GM23338 (cell line): Measurements from ENCODE around the gene DAD1. TPM values are rescaled to one million over a fixed set of nuclear protein-coding genes. Genes with fewer than 3 reads are reported as not detected.
A peak's percentile ranks its signal among the peaks of the same experiment; 100 is the strongest.

Source experiments
- ATAC-seq: fragments of 200-7000 bp; cut with Tn5 transposase; 3 replicates; pipeline ENCODE4 v1.9.1; 2020
- DNase-seq: peaks from one replicate; pipeline ENCODE4 v3.0.0-alpha.2; 2015; ENCODE audit warnings: low spot score
- H2AFZ ChIP-seq: fragments of 200-600 bp; sonication (generic); 2 replicates; pipeline ENCODE4 v1.8.0; 2016; ENCODE audit warnings: antibody characterized with exemption, mild to moderate bottlenecking, moderate library complexity
- H3F3A ChIP-seq: fragments of 200-600 bp; sonication (generic); replicated peaks from 2 replicates; pipeline ENCODE4 v1.8.0; 2017; ENCODE audit warnings: antibody characterized with exemption, mixed run types, low read depth
- H3K27ac ChIP-seq: fragments of 200-600 bp; sonication (generic); 2 replicates; pipeline ENCODE4 v1.6.1; 2016; ENCODE audit warnings: low read depth
- H3K27me3 ChIP-seq: fragments of 200-600 bp; sonication (generic); 2 replicates; pipeline ENCODE4 v1.8.0; 2016; ENCODE audit warnings: mild to moderate bottlenecking, mixed run types, moderate library complexity; ENCODE audit not compliant: insufficient read depth
- H3K36me3 ChIP-seq: fragments of 200-600 bp; sonication (generic); 2 replicates; pipeline ENCODE4 v1.8.0; 2016; ENCODE audit warnings: mild to moderate bottlenecking; ENCODE audit not compliant: insufficient read depth
- H3K4me1 ChIP-seq: fragments of 200-600 bp; sonication (generic); 2 replicates; pipeline ENCODE4 v1.8.0; 2016; ENCODE audit warnings: mild to moderate bottlenecking, moderate library complexity; ENCODE audit not compliant: insufficient read depth
- H3K4me2 ChIP-seq: fragments of 200-600 bp; sonication (generic); 2 replicates; pipeline ENCODE4 v1.7.1; 2017; ENCODE audit warnings: mixed run types
- H3K4me3 ChIP-seq: fragments of 200-600 bp; sonication (generic); 2 replicates; pipeline ENCODE4 v1.6.1; 2016; ENCODE audit warnings: mixed run types
- H3K79me2 ChIP-seq: fragments of 200-600 bp; sonication (generic); replicated peaks from 2 replicates; pipeline ENCODE4 v1.8.0; 2017; ENCODE audit warnings: mild to moderate bottlenecking; ENCODE audit not compliant: insufficient read depth
- H3K9me2 ChIP-seq: fragments of 200-600 bp; sonication (generic); 2 replicates; pipeline ENCODE4 v1.8.0; 2017; ENCODE audit not compliant: insufficient read depth
- H4K20me1 ChIP-seq: fragments of 200-600 bp; sonication (generic); replicated peaks from 2 replicates; pipeline ENCODE4 v1.8.0; 2017; ENCODE audit warnings: mild to moderate bottlenecking; ENCODE audit not compliant: insufficient read depth
- H3K27ac Mint-ChIP-seq: 2 replicates; pipeline ENCODE4 v1.8.0; 2020; ENCODE audit warnings: inconsistent platforms, mild to moderate bottlenecking, moderate library complexity, mixed read lengths
- H3K27me3 Mint-ChIP-seq: 3 replicates; pipeline ENCODE4 v1.8.0; 2022; ENCODE audit warnings: low read depth, mild to moderate bottlenecking, moderate library complexity, mixed read lengths, inconsistent platforms; ENCODE audit not compliant: insufficient read depth, poor library complexity
- H3K36me3 Mint-ChIP-seq: 3 replicates; pipeline ENCODE4 v1.8.0; 2021; ENCODE audit warnings: low read depth, mild to moderate bottlenecking, inconsistent platforms, moderate library complexity, mixed read lengths
- H3K4me1 Mint-ChIP-seq: 3 replicates; pipeline ENCODE4 v1.8.0; 2020; ENCODE audit warnings: mild to moderate bottlenecking, inconsistent platforms, mixed read lengths
- H3K4me3 Mint-ChIP-seq: 3 replicates; pipeline ENCODE4 v1.8.0; 2021; ENCODE audit warnings: moderate library complexity, mild to moderate bottlenecking, inconsistent platforms, mixed read lengths
- H3K9me3 Mint-ChIP-seq: 3 replicates; pipeline ENCODE4 v1.8.0; 2020; ENCODE audit warnings: moderate library complexity, mild to moderate bottlenecking, inconsistent platforms, mixed read lengths
- CREB1 ChIP-seq: fragments of 250-450 bp; sonication (Bioruptor Pico); IDR thresholded peaks from 2 replicates; pipeline ENCODE4 v1.5.0; 2020; ENCODE audit warnings: low read depth, mild to moderate bottlenecking, moderate library complexity
- EZH2 ChIP-seq: fragments of 200-600 bp; sonication (generic); IDR thresholded peaks from one replicate; pipeline ENCODE4 v1.8.0; 2017; ENCODE audit warnings: antibody characterized with exemption, mild to moderate bottlenecking, low read depth; ENCODE audit not compliant: unreplicated experiment
- EZH2phosphoT487 ChIP-seq: fragments of 200-600 bp; sonication (generic); IDR thresholded peaks from one replicate; pipeline ENCODE4 v1.8.1; 2018; ENCODE audit warnings: antibody characterized with exemption; ENCODE audit not compliant: unreplicated experiment
- JUNB ChIP-seq: IDR thresholded peaks from one replicate; pipeline ENCODE4 v1.6.1; 2016; ENCODE audit warnings: antibody characterized with exemption; ENCODE audit not compliant: unreplicated experiment
- NANOG ChIP-seq: IDR thresholded peaks from 2 replicates; pipeline ENCODE4 v1.6.1; 2016; ENCODE audit warnings: antibody characterized with exemption, borderline replicate concordance
- POLR2AphosphoS5 ChIP-seq: IDR thresholded peaks from 2 replicates; pipeline ENCODE4 v1.6.1; 2016; ENCODE audit warnings: antibody characterized with exemption, low read depth
- STAT1 ChIP-seq: IDR thresholded peaks from one replicate; pipeline ENCODE4 v1.6.1; 2016; ENCODE audit warnings: antibody characterized with exemption; ENCODE audit not compliant: unreplicated experiment
- ZNF114 ChIP-seq: fragments of 250-450 bp; sonication (Bioruptor Pico); IDR thresholded peaks from 2 replicates; pipeline ENCODE4 v1.5.0; 2020; ENCODE audit warnings: mild to moderate bottlenecking, moderate library complexity
- ZNF331 ChIP-seq: fragments of 250-450 bp; sonication (Bioruptor Pico); IDR thresholded peaks from 2 replicates; pipeline ENCODE4 v1.5.0; 2020; ENCODE audit warnings: low read depth, mild to moderate bottlenecking, moderate library complexity
- polyA plus RNA-seq: library from polyadenylated mRNA; unstranded; fragments of >200 nt; fragmentation: Nextera tagmentation; extraction: Ambion mirVana; gene quantifications from 2 replicates; pipeline ENCODE4 v1.2.1, GENCODE V29; 2016
- total RNA-seq: library from RNA; depleted of rRNA; stranded (reverse); fragments of >200 nt; shearing (Covaris generic); gene quantifications from 2 replicates; pipeline ENCODE4 v1.2.3, GENCODE V29; 2014
- TF ChIP-seq, protein P1 (sequence below): IDR thresholded peaks from one replicate; pipeline ENCODE4 v1.6.1; 2018; ENCODE audit warnings: antibody characterized with exemption; ENCODE audit not compliant: unreplicated experiment
- TF ChIP-seq, protein P2 (sequence below): IDR thresholded peaks from 2 replicates; pipeline ENCODE4 v1.6.1; 2016; ENCODE audit warnings: antibody characterized with exemption
- TF ChIP-seq, protein P3 (sequence below): fragments of 250-450 bp; sonication (Bioruptor Pico); IDR thresholded peaks from 2 replicates; pipeline ENCODE4 v1.5.0; 2020; ENCODE audit warnings: mild to moderate bottlenecking, moderate library complexity
- TF ChIP-seq, protein P4 (sequence below), 2 experiments: fragments of 200-600 bp in 1 of 2; sonication (generic) in 1 of 2; conservative IDR thresholded peaks; 2 replicates each; pipeline versions ENCODE4 v1.5.1 to v1.6.1; 2016 to 2017; ENCODE audit warnings: antibody characterized with exemption in 2 of 2, low read depth in 2 of 2, mild to moderate bottlenecking in 2 of 2, moderate library complexity in 1 of 2

Gene DAD1
- total and polyA plus RNA-seq, 2 experiments from 2014 or later, result 180 to 252 TPM

DNA sequence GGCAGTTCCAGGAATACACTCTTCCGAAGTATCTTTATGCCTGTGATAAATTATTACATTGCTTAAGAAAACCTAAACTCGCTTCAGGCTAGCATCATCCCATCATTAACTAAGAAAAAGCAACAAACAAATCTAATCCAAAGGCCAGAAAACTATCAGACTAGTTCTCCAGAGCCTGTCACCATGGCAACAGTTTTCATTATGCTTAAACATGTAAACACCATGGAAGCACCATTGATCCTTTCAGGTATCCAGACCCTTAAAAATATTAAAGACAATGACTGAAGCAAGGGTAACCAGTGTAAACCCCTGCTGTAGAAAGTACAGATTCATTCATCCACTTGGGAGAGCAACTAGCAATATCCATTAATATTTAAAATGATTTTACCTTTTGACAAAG, 9.8 kb downstream of the DAD1 start:
- Histone ChIP-seq H2AFZ (no peak overlapping the region), H3K9me2 (no peaks in the 10 kb centered on the region), H3K4me2 (no peak overlapping the region), H3K27me3 (no peaks in the 10 kb centered on the region), H3K4me1 (no peaks in the 10 kb centered on the region), H4K20me1 (peaks cover 5% of the 10 kb centered on the region), H3K4me3 (no peak overlapping the region), H3F3A (no peaks in the 10 kb centered on the region), H3K27ac (no peak overlapping the region), H3K36me3 (peaks cover 4% of the 10 kb centered on the region; the same call in 1 of the 2 replicates), H3K79me2 (peaks cover 77% of the 10 kb centered on the region)
- ATAC-seq, result no peak
- Mint-ChIP-seq H3K4me3 (no peak overlapping the region), H3K9me3 (no peaks in the 10 kb centered on the region), H3K4me1 (no peaks in the 10 kb centered on the region; the same call in 2 of the 3 replicates), H3K27me3 (no peaks in the 10 kb centered on the region), H3K36me3 (peaks cover 8% of the 10 kb centered on the region), H3K27ac (0 out of 2 replicates have a peak overlapping the region, but pooled peaks have one; percentile 29)
- peak; percentile 43 for DNase-seq
- no peak for TF ChIP-seq ZNF331 (CRISPR knock-in tag)
- TF ChIP-seq EZH2phosphoT487, result no peak
- TF ChIP-seq, protein P1, sequence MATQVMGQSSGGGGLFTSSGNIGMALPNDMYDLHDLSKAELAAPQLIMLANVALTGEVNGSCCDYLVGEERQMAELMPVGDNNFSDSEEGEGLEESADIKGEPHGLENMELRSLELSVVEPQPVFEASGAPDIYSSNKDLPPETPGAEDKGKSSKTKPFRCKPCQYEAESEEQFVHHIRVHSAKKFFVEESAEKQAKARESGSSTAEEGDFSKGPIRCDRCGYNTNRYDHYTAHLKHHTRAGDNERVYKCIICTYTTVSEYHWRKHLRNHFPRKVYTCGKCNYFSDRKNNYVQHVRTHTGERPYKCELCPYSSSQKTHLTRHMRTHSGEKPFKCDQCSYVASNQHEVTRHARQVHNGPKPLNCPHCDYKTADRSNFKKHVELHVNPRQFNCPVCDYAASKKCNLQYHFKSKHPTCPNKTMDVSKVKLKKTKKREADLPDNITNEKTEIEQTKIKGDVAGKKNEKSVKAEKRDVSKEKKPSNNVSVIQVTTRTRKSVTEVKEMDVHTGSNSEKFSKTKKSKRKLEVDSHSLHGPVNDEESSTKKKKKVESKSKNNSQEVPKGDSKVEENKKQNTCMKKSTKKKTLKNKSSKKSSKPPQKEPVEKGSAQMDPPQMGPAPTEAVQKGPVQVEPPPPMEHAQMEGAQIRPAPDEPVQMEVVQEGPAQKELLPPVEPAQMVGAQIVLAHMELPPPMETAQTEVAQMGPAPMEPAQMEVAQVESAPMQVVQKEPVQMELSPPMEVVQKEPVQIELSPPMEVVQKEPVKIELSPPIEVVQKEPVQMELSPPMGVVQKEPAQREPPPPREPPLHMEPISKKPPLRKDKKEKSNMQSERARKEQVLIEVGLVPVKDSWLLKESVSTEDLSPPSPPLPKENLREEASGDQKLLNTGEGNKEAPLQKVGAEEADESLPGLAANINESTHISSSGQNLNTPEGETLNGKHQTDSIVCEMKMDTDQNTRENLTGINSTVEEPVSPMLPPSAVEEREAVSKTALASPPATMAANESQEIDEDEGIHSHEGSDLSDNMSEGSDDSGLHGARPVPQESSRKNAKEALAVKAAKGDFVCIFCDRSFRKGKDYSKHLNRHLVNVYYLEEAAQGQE, result no peak
- TF ChIP-seq, protein P2, sequence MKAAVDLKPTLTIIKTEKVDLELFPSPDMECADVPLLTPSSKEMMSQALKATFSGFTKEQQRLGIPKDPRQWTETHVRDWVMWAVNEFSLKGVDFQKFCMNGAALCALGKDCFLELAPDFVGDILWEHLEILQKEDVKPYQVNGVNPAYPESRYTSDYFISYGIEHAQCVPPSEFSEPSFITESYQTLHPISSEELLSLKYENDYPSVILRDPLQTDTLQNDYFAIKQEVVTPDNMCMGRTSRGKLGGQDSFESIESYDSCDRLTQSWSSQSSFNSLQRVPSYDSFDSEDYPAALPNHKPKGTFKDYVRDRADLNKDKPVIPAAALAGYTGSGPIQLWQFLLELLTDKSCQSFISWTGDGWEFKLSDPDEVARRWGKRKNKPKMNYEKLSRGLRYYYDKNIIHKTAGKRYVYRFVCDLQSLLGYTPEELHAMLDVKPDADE, result no peak
- no peak for TF ChIP-seq CREB1 (CRISPR knock-in tag)
- no peak for TF ChIP-seq EZH2
- TF ChIP-seq, protein P3, sequence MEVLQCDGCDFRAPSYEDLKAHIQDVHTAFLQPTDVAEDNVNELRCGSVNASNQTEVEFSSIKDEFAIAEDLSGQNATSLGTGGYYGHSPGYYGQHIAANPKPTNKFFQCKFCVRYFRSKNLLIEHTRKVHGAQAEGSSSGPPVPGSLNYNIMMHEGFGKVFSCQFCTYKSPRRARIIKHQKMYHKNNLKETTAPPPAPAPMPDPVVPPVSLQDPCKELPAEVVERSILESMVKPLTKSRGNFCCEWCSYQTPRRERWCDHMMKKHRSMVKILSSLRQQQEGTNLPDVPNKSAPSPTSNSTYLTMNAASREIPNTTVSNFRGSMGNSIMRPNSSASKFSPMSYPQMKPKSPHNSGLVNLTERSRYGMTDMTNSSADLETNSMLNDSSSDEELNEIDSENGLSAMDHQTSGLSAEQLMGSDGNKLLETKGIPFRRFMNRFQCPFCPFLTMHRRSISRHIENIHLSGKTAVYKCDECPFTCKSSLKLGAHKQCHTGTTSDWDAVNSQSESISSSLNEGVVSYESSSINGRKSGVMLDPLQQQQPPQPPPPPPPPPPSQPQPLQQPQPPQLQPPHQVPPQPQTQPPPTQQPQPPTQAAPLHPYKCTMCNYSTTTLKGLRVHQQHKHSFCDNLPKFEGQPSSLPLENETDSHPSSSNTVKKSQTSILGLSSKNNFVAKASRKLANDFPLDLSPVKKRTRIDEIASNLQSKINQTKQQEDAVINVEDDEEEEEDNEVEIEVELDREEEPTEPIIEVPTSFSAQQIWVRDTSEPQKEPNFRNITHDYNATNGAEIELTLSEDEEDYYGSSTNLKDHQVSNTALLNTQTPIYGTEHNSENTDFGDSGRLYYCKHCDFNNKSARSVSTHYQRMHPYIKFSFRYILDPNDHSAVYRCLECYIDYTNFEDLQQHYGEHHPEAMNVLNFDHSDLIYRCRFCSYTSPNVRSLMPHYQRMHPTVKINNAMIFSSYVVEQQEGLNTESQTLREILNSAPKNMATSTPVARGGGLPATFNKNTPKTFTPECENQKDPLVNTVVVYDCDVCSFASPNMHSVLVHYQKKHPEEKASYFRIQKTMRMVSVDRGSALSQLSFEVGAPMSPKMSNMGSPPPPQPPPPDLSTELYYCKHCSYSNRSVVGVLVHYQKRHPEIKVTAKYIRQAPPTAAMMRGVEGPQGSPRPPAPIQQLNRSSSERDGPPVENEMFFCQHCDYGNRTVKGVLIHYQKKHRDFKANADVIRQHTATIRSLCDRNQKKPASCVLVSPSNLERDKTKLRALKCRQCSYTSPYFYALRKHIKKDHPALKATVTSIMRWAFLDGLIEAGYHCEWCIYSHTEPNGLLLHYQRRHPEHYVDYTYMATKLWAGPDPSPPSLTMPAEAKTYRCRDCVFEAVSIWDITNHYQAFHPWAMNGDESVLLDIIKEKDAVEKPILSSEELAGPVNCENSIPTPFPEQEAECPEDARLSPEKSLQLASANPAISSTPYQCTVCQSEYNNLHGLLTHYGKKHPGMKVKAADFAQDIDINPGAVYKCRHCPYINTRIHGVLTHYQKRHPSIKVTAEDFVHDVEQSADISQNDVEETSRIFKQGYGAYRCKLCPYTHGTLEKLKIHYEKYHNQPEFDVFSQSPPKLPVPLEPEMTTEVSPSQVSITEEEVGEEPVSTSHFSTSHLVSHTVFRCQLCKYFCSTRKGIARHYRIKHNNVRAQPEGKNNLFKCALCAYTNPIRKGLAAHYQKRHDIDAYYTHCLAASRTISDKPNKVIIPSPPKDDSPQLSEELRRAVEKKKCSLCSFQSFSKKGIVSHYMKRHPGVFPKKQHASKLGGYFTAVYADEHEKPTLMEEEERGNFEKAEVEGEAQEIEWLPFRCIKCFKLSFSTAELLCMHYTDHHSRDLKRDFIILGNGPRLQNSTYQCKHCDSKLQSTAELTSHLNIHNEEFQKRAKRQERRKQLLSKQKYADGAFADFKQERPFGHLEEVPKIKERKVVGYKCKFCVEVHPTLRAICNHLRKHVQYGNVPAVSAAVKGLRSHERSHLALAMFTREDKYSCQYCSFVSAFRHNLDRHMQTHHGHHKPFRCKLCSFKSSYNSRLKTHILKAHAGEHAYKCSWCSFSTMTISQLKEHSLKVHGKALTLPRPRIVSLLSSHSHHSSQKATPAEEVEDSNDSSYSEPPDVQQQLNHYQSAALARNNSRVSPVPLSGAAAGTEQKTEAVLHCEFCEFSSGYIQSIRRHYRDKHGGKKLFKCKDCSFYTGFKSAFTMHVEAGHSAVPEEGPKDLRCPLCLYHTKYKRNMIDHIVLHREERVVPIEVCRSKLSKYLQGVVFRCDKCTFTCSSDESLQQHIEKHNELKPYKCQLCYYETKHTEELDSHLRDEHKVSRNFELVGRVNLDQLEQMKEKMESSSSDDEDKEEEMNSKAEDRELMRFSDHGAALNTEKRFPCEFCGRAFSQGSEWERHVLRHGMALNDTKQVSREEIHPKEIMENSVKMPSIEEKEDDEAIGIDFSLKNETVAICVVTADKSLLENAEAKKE (CRISPR knock-in tag), result no peak
- TF ChIP-seq NANOG, result no peak
- TF ChIP-seq, protein P4, sequence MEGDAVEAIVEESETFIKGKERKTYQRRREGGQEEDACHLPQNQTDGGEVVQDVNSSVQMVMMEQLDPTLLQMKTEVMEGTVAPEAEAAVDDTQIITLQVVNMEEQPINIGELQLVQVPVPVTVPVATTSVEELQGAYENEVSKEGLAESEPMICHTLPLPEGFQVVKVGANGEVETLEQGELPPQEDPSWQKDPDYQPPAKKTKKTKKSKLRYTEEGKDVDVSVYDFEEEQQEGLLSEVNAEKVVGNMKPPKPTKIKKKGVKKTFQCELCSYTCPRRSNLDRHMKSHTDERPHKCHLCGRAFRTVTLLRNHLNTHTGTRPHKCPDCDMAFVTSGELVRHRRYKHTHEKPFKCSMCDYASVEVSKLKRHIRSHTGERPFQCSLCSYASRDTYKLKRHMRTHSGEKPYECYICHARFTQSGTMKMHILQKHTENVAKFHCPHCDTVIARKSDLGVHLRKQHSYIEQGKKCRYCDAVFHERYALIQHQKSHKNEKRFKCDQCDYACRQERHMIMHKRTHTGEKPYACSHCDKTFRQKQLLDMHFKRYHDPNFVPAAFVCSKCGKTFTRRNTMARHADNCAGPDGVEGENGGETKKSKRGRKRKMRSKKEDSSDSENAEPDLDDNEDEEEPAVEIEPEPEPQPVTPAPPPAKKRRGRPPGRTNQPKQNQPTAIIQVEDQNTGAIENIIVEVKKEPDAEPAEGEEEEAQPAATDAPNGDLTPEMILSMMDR (conservative IDR thresholded peaks at IDR 0.05; ENCODE audit: low read depth in 2 of 2), result no peak
- no peak for TF ChIP-seq ZNF114 (CRISPR knock-in tag)
- TF ChIP-seq JUNB, result no peak
- no peak for TF ChIP-seq POLR2AphosphoS5
- no peak for TF ChIP-seq STAT1
